Calu3 (cell line): ENCODE measurements around the gene AGO3. TPM values are rescaled to one million over a fixed set of nuclear protein-coding genes. Genes with fewer than 3 reads are reported as not detected.
"Not testable (repeated sequence)": the region's sequence is repeated elsewhere in the genome, so short reads cannot be mapped to it uniquely, and the experiment has no call there.

Experiments used
- BruUV-seq: library from RNA; stranded (reverse); fragments of 400-500 nt; replicated peaks from 2 replicates; lab custom pipeline; 2021; lab: Mats Ljungman, UMichigan
- CTCF ChIA-PET: fragments of 300-600 bp; sonication (Branson Sonifier 250); formaldehyde crosslinking; loops from one replicate; lab custom pipeline; 2022; ENCODE audit warnings: antibody characterized with exemption; lab: Charles Lee
- DNase-seq: peaks from one replicate; pipeline ENCODE4 v3.0.0; 2022
- H3K27ac Mint-ChIP-seq: one replicate; pipeline ENCODE4 v1.8.0; 2022; ENCODE audit warnings: mixed read lengths; ENCODE audit not compliant: unreplicated experiment
- H3K27me3 Mint-ChIP-seq: one replicate; pipeline ENCODE4 v1.8.0; 2022; ENCODE audit warnings: mixed read lengths; ENCODE audit not compliant: unreplicated experiment
- H3K36me3 Mint-ChIP-seq: one replicate; pipeline ENCODE4 v1.8.0; 2022; ENCODE audit warnings: mild to moderate bottlenecking, moderate library complexity, mixed read lengths; ENCODE audit not compliant: insufficient read depth, unreplicated experiment
- H3K4me1 Mint-ChIP-seq: one replicate; pipeline ENCODE4 v1.8.0; 2022; ENCODE audit warnings: mild to moderate bottlenecking, low read depth, mixed read lengths; ENCODE audit not compliant: unreplicated experiment
- H3K4me3 Mint-ChIP-seq: one replicate; pipeline ENCODE4 v1.8.0; 2022; ENCODE audit warnings: mild to moderate bottlenecking, low read depth, moderate library complexity, mixed read lengths; ENCODE audit not compliant: unreplicated experiment
- H3K9me3 Mint-ChIP-seq: one replicate; pipeline ENCODE4 v1.8.0; 2022; ENCODE audit warnings: low read depth, mixed read lengths; ENCODE audit not compliant: unreplicated experiment
- CTCF ChIP-seq: fragments of 200-600 bp; IDR thresholded peaks from one replicate; pipeline ENCODE4 v1.8.0; 2022; ENCODE audit warnings: antibody characterized with exemption; ENCODE audit not compliant: unreplicated experiment
- intact Hi-C: fragments of 100-400 bp; cut with micrococcal nuclease; formaldehyde crosslinking; loops from one replicate; pipeline ENCODE4 v1.10.0; 2022; ENCODE audit not compliant: unreplicated experiment
- total RNA-seq: library from RNA; stranded (reverse); gene quantifications from 2 replicates; pipeline ENCODE4 v1.2.3, GENCODE V29; 2022

Gene AGO3
- total RNA-seq, 1 experiment from 2014 or later, result 28.5 TPM

DNA sequence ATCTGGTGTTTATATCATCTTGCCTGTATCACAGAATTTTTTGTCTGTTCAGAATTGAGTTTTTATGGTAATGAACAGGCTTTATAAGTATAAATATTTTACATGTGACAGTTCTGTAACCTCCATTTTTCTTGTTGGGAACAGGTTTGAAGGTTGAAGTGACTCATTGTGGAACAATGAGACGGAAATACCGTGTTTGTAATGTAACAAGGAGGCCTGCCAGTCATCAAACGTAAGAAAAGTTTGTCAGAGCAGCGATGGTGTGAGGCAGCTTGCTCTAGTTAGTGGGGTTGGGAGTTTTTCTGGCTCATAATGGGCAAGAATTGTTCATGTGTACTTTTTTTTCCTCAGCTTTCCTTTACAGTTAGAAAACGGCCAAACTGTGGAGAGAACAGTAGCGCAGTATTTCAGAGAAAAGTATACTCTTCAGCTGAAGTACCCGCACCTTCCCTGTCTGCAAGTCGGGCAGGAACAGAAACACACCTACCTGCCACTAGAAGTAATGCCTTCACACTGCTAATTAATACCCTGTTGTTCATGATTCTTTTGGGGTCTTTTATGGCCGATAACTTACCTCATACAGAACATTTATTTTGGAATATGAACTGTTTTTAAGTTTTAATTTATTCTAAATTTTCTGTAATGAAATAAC lies 77.8 kb downstream of the AGO3 start:
- H3K9me3 Mint-ChIP-seq, result no peaks in the 10 kb centered on the region
- peaks cover 7% of the 10 kb centered on the region for H3K36me3 Mint-ChIP-seq
- DNase-seq, result peak; percentile 46
- peak overlapping the region; percentile 72 for H3K27ac Mint-ChIP-seq
- no peak overlapping the region for H3K4me3 Mint-ChIP-seq
- CTCF ChIA-PET, result interaction anchor here (1.1 kb wide), 1 partner anchor 26 kb away, joined by 3 read pairs; no protein-coding TSS in a partner anchor
- no peaks in the 10 kb centered on the region for H3K27me3 Mint-ChIP-seq
- intact Hi-C loops, result no loop called here
- TF ChIP-seq CTCF, result no peak
- peaks cover 9% of the 10 kb centered on the region for H3K4me1 Mint-ChIP-seq
- BruUV-seq, result TSS peak; percentile 72

- Mint-ChIP-seq H3K27me3 (no peaks in the 10 kb centered on the region), H3K27ac (no peak overlapping the region), H3K9me3 (no peaks in the 10 kb centered on the region), H3K4me3 (no peak overlapping the region), H3K4me1 (no peaks in the 10 kb centered on the region), H3K36me3 (peaks cover 22% of the 10 kb centered on the region)
- intact Hi-C loops, result no loop called here
- no peak for TF ChIP-seq CTCF
- no TSS peak for BruUV-seq
- no peak for DNase-seq
- CTCF ChIA-PET, result no interaction called here
Observed at GRCh38 chr1:36014722-36015220, 83.9 kb downstream of the AGO3 start.

- intact Hi-C loops, result no loop called here
- no TSS peak for BruUV-seq
- H3K36me3 Mint-ChIP-seq, result peaks cover 22% of the 10 kb centered on the region
- DNase-seq, result no peak
- no peak for TF ChIP-seq CTCF
- CTCF ChIA-PET, result interaction anchor here (0.6 kb wide), 1 partner anchor 264 kb away, joined by 4 read pairs; no protein-coding TSS in a partner anchor
- no peaks in the 10 kb centered on the region for H3K4me1 Mint-ChIP-seq
- no peaks in the 10 kb centered on the region for H3K9me3 Mint-ChIP-seq
- no peak overlapping the region for H3K27ac Mint-ChIP-seq
- H3K4me3 Mint-ChIP-seq, result no peak overlapping the region
- H3K27me3 Mint-ChIP-seq, result no peaks in the 10 kb centered on the region
Observed at GRCh38 chr1:36016686-36017085, 85.8 kb downstream of the AGO3 start.

- intact Hi-C loops, result no loop called here
- Mint-ChIP-seq H3K27me3 (no peaks in the 10 kb centered on the region), H3K4me1 (no peaks in the 10 kb centered on the region), H3K9me3 (no peaks in the 10 kb centered on the region), H3K4me3 (no peak overlapping the region), H3K36me3 (peaks cover 8% of the 10 kb centered on the region), H3K27ac (no peak overlapping the region)
- no peak for DNase-seq
- CTCF ChIA-PET, result no interaction called here
- BruUV-seq, result no TSS peak
- no peak for TF ChIP-seq CTCF
Observed at GRCh38 chr1:36023098-36023769, 92.3 kb downstream of the AGO3 start.

DNA sequence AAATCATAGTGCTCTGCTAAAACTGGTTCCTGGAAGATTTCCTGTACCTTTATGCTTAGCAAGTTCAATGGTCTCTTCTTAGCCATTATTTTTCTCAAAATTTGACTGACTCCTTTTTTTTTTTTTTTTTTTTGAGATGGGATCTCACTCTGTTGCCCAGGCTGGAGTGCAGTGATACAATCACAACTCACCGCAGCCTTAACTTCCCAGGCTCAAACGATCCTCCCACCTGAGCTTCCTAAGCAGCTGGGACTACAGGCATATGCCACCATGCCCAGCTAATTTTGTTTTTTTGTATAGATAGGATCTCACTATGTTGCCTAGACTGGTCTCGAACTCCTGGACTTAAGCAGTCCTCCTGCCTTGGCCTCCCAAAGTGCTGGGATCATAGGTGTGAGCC lies 93.1 kb downstream of the AGO3 start:
- H3K4me1 Mint-ChIP-seq, H3K27ac Mint-ChIP-seq, BruUV-seq, H3K9me3 Mint-ChIP-seq, intact Hi-C loops, DNase-seq, H3K4me3 Mint-ChIP-seq, CTCF ChIA-PET, H3K27me3 Mint-ChIP-seq, H3K36me3 Mint-ChIP-seq: not testable (repeated sequence)
